Keratinocyte (primary cell): ENCODE results near the gene EFEMP1. TPM values are rescaled to one million over a fixed set of nuclear protein-coding genes. Genes with fewer than 3 reads are reported as not detected.
A peak's percentile ranks its signal among the peaks of the same experiment; 100 is the strongest.

ENCODE experiments used
- DNase-seq: peaks from one replicate; pipeline ENCODE4 v3.0.0-alpha.2; 2011; ENCODE audit warnings: low read depth, missing footprints, low spot score
- FAIRE-seq: peaks from 2 replicates; lab custom pipeline; 2011; peaks lifted over from hg19 to GRCh38; lab: Jason Lieb, UNC
- H2AFZ ChIP-seq: 2 replicates; pipeline ENCODE4 v1.6.0; 2012; ENCODE audit warnings: low read length, control low read depth, inconsistent platforms; ENCODE audit not compliant: control insufficient read depth
- H3K27ac ChIP-seq: 2 replicates; pipeline ENCODE4 v1.5.1; 2011; ENCODE audit warnings: low read length; ENCODE audit not compliant: control insufficient read depth, insufficient read depth
- H3K27me3 ChIP-seq: 3 replicates; pipeline ENCODE4 v1.6.0; 2011; ENCODE audit warnings: low read length; ENCODE audit not compliant: control insufficient read depth, insufficient read depth; ENCODE audit errors: extremely low read depth
- H3K36me3 ChIP-seq, 2 experiments: 2 replicates in 1 of 2; 3 replicates in 1 of 2; pipeline ENCODE4 v1.5.1; 2011; ENCODE audit warnings: low read length in 2 of 2, mild to moderate bottlenecking in 1 of 2; ENCODE audit not compliant: control insufficient read depth in 2 of 2, insufficient read depth in 2 of 2; ENCODE audit errors: extremely low read depth in 1 of 2
- H3K4me1 ChIP-seq: 3 replicates; pipeline ENCODE4 v1.5.1; 2011; ENCODE audit warnings: low read length; ENCODE audit not compliant: control insufficient read depth, insufficient read depth; ENCODE audit errors: extremely low read depth
- H3K4me2 ChIP-seq: 3 replicates; pipeline ENCODE4 v1.6.0; 2011; ENCODE audit warnings: low read depth, low read length; ENCODE audit not compliant: control insufficient read depth, insufficient read depth; ENCODE audit errors: extremely low read depth
- H3K4me3 ChIP-seq, 3 experiments: fragments of 200-600 bp in 1 of 3; sonication (generic) in 1 of 3; 2 replicates in 2 of 3; 3 replicates in 1 of 3; pipeline ENCODE4 v1.5.1; 2011 to 2016; ENCODE audit warnings: low read length in 3 of 3, mild to moderate bottlenecking in 3 of 3, control low read depth in 2 of 3, inconsistent platforms in 1 of 3, low read depth in 1 of 3, mixed read lengths in 1 of 3, mixed run types in 1 of 3, moderate library complexity in 1 of 3; ENCODE audit not compliant: control insufficient read depth in 2 of 3, insufficient read depth in 2 of 3; ENCODE audit errors: extremely low read depth in 1 of 3
- H3K79me2 ChIP-seq: 2 replicates; pipeline ENCODE4 v1.6.0; 2012; ENCODE audit warnings: low read length; ENCODE audit not compliant: control insufficient read depth, insufficient read depth
- H3K9ac ChIP-seq: 3 replicates; pipeline ENCODE4 v1.6.0; 2011; ENCODE audit warnings: low read length; ENCODE audit not compliant: control insufficient read depth, insufficient read depth; ENCODE audit errors: extremely low read depth
- H3K9me1 ChIP-seq: 3 replicates; pipeline ENCODE4 v1.6.0; 2011; ENCODE audit warnings: low read length; ENCODE audit not compliant: control insufficient read depth, insufficient read depth; ENCODE audit errors: extremely low read depth
- H3K9me3 ChIP-seq: 2 replicates; pipeline ENCODE4 v1.5.1; 2012; ENCODE audit warnings: low read depth, low read length; ENCODE audit not compliant: control insufficient read depth
- H4K20me1 ChIP-seq: 3 replicates; pipeline ENCODE4 v1.6.0; 2011; ENCODE audit warnings: low read length; ENCODE audit not compliant: control insufficient read depth, insufficient read depth; ENCODE audit errors: extremely low read depth
- EZH2 ChIP-seq: IDR thresholded peaks from one replicate; pipeline ENCODE4 v1.6.1; 2012; ENCODE audit warnings: inconsistent platforms, mild to moderate bottlenecking, low read length, moderate library complexity
- dilution Hi-C: fragments of 300-500 bp; cut with MboI; formaldehyde crosslinking; loops from one replicate; pipeline ENCODE4 v1.7.0; 2020; ENCODE audit warnings: low sequenced_read_pairs; ENCODE audit not compliant: extremely low pct_ligation_motif_present
- polyA plus RNA-seq, 5 experiments: library from polyadenylated mRNA; depleted of rRNA in 3 of 5; stranded (reverse) in 3 of 5; stranded (forward) in 1 of 5; unstranded in 1 of 5; fragments of >200 nt; gene quantifications; 1 replicate in 1 of 5; 2 replicates in 3 of 5; 3 replicates in 1 of 5; pipeline versions ENCODE4 v1.2.1 to v1.2.3, GENCODE V29; 2011 to 2012; ENCODE audit warnings: missing spikeins in 2 of 5, low read depth in 1 of 5, low replicate concordance in 1 of 5
- TF ChIP-seq, protein P1 (sequence below), 3 experiments: IDR thresholded peaks in 1 of 3; conservative IDR thresholded peaks in 1 of 3; optimal IDR thresholded peaks in 1 of 3; 2 replicates in 2 of 3; 3 replicates in 1 of 3; pipeline versions ENCODE3 to v1.5.1; 2011; ENCODE audit warnings: low read length in 3 of 3, mild to moderate bottlenecking in 3 of 3, moderate library complexity in 2 of 3, control low read depth in 1 of 3, inconsistent platforms in 1 of 3; ENCODE audit not compliant: insufficient read depth in 2 of 3; ENCODE audit errors: extremely low read depth in 1 of 3

EFEMP1 gene
- polyA plus RNA-seq, 1 donor (not counting 4 experiments of a cell fraction or from before 2014, with no cell fraction given): 234 TPM

DNA sequence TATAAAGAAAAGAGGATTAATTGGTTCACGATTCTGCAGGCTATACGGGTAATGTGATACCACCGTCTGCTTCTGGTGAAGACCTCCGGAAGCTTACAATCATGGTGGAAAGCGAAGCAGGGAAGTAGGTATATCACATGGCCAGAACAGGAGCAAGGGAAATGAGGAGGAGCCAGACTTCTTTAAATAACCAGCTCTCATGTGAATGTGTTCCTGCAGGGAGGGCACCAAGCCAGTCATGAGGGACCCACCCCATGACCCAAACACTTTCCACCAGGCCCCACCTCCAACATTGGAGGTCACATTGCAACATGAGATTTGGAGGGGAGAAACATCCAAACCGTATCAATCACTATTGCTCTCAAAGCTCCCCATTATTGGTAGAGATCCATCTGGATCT lies 61.8 kb downstream of the EFEMP1 start:
- Histone ChIP-seq H2AFZ (no peak overlapping the region), H3K9ac (peak overlapping the region; percentile 33), H3K9me3 (no peaks in the 10 kb centered on the region), H3K4me1 (peaks cover 40% of the 10 kb centered on the region), H3K36me3 (no peaks in the 10 kb centered on the region), H3K4me3 (no peak overlapping the region), H3K4me2 (peak overlapping the region; percentile 9), H4K20me1 (no peaks in the 10 kb centered on the region), H3K9me1 (no peaks in the 10 kb centered on the region), H3K79me2 (no peaks in the 10 kb centered on the region), H3K27me3 (no peaks in the 10 kb centered on the region), H3K27ac (peak overlapping the region; percentile 84)
- TF ChIP-seq, protein P1, sequence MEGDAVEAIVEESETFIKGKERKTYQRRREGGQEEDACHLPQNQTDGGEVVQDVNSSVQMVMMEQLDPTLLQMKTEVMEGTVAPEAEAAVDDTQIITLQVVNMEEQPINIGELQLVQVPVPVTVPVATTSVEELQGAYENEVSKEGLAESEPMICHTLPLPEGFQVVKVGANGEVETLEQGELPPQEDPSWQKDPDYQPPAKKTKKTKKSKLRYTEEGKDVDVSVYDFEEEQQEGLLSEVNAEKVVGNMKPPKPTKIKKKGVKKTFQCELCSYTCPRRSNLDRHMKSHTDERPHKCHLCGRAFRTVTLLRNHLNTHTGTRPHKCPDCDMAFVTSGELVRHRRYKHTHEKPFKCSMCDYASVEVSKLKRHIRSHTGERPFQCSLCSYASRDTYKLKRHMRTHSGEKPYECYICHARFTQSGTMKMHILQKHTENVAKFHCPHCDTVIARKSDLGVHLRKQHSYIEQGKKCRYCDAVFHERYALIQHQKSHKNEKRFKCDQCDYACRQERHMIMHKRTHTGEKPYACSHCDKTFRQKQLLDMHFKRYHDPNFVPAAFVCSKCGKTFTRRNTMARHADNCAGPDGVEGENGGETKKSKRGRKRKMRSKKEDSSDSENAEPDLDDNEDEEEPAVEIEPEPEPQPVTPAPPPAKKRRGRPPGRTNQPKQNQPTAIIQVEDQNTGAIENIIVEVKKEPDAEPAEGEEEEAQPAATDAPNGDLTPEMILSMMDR (optimal IDR thresholded peaks at IDR 0.05 in 1 of 3, IDR thresholded peaks at IDR 0.05 in 1 of 3, conservative IDR thresholded peaks at IDR 0.05 in 1 of 3; ENCODE audit: extremely low read depth in 1 of 3, insufficient read depth in 2 of 3, low read length in 3 of 3): no peak
- TF ChIP-seq EZH2: no peak
- dilution Hi-C loops: no loop called here
- no peak for DNase-seq
- FAIRE-seq: peak; percentile 32

DNA sequence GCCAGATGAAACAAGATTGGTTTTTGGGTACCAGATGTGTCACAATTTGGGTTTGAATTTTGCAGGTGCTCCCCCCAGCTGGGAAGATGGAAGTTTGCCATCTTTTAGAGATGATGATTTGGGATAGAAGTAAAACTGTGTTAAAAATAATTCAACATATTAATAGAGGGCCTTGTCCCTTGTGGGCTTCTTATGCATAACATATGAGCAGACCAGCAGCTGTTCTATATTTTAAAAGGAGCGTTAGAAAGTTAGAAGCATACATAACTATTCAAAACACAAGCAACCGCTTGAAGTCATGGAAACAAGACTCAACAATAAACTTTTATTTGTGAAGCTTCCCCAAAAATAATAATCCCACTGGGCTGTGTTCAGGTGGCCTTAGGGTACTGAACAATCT lies 62.8 kb downstream of the EFEMP1 start:
- no peak for DNase-seq

More for the DNA sequence above, 62.8 kb downstream of the EFEMP1 start:
- no peaks in the 10 kb centered on the region for H3K36me3 ChIP-seq
- TF ChIP-seq, protein P1 (optimal IDR thresholded peaks at IDR 0.05 in 1 of 3, IDR thresholded peaks at IDR 0.05 in 1 of 3, conservative IDR thresholded peaks at IDR 0.05 in 1 of 3; ENCODE audit: extremely low read depth in 1 of 3, insufficient read depth in 2 of 3, low read length in 3 of 3): no peak
- no peak for TF ChIP-seq EZH2
- H3K4me2 ChIP-seq: no peak overlapping the region
- no peaks in the 10 kb centered on the region for H3K27me3 ChIP-seq
- no peak overlapping the region for H2AFZ ChIP-seq
- no peaks in the 10 kb centered on the region for H4K20me1 ChIP-seq
- H3K4me1 ChIP-seq: peaks cover 46% of the 10 kb centered on the region
- H3K79me2 ChIP-seq: no peaks in the 10 kb centered on the region
- dilution Hi-C loops: no loop called here
- no peak overlapping the region for H3K4me3 ChIP-seq
- no peak for FAIRE-seq
- H3K9ac ChIP-seq: no peak overlapping the region
- H3K9me3 ChIP-seq: no peaks in the 10 kb centered on the region
- H3K27ac ChIP-seq: no peak overlapping the region
- H3K9me1 ChIP-seq: no peaks in the 10 kb centered on the region
